ENCODE results near the gene ZSWIM7. TPM values are rescaled to one million over a fixed set of nuclear protein-coding genes. Genes with fewer than 3 reads are reported as not detected.
"Not testable (repeated sequence)": the region's sequence is repeated elsewhere in the genome, so short reads cannot be mapped to it uniquely, and the experiment has no call there.

Gene ZSWIM7
- total RNA-seq, 4 donors from 2014 or later, result 9.1 to 15.4 (median 12.5) TPM

DNA sequence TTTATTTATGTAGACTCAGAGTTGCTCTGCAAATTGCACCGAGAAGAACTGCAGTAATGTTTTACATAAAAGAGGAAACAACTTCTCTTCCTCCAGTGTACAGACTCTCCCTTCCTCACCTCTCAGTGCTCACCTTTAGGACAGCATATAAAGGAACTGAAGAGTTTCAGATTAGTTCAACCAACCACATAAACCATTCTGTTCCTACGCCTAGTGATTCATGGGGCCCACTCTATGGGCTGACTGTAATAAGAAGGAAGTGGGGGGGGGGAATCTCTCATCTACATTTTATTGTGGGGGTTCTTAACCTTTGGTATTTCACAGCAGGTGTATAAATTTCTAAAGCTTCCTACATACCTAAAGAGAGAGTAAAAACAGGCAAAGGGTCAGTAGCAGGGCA lies 18.3 kb downstream of the ZSWIM7 start:
- 45% methylated on average over 2 of the region's 2 CpGs for WGBS
- DNase-seq (ENCODE audit: low spot score in 2 of 2), result no peak
- Histone ChIP-seq H3K9me3 (no peaks in the 10 kb centered on the region), H3K36me3 (peaks cover 73% of the 10 kb centered on the region), H3K4me3 (no peak overlapping the region), H3K27me3 (no peaks in the 10 kb centered on the region), H3K27ac (no peak overlapping the region), H3K4me1 (no peaks in the 10 kb centered on the region)
- no peak for TF ChIP-seq POLR2AphosphoS5 (IDR thresholded peaks at IDR 0.05)
- TF ChIP-seq POLR2A (IDR thresholded peaks at IDR 0.05), result no peak
- TF ChIP-seq, protein P1, sequence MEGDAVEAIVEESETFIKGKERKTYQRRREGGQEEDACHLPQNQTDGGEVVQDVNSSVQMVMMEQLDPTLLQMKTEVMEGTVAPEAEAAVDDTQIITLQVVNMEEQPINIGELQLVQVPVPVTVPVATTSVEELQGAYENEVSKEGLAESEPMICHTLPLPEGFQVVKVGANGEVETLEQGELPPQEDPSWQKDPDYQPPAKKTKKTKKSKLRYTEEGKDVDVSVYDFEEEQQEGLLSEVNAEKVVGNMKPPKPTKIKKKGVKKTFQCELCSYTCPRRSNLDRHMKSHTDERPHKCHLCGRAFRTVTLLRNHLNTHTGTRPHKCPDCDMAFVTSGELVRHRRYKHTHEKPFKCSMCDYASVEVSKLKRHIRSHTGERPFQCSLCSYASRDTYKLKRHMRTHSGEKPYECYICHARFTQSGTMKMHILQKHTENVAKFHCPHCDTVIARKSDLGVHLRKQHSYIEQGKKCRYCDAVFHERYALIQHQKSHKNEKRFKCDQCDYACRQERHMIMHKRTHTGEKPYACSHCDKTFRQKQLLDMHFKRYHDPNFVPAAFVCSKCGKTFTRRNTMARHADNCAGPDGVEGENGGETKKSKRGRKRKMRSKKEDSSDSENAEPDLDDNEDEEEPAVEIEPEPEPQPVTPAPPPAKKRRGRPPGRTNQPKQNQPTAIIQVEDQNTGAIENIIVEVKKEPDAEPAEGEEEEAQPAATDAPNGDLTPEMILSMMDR (IDR thresholded peaks at IDR 0.05), result no peak
- TF ChIP-seq EP300 (IDR thresholded peaks at IDR 0.05), result no peak

DNA sequence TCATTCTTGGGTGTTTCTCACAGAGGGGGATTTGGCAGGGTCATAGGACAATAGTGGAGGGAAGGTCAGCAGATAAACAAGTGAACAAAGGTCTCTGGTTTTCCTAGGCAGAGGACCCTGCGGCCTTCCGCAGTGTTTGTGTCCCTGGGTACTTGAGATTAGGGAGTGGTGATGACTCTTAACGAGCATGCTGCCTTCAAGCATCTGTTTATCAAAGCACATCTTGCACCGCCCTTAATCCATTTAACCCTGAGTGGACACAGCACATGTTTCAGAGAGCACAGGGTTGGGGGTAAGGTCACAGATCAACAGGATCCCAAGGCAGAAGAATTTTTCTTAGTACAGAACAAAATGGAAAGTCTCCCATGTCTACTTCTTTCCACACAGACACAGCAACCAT lies 20.5 kb downstream of the ZSWIM7 start:
- 100% methylated on average over 2 of the region's 4 CpGs for WGBS
- not testable (repeated sequence) for DNase-seq (ENCODE audit: low spot score in 2 of 2); H3K27ac ChIP-seq; H3K27me3 ChIP-seq; H3K4me1 ChIP-seq; H3K4me3 ChIP-seq; H3K9me3 ChIP-seq
- peaks cover 66% of the 10 kb centered on the region for H3K36me3 ChIP-seq

DNA sequence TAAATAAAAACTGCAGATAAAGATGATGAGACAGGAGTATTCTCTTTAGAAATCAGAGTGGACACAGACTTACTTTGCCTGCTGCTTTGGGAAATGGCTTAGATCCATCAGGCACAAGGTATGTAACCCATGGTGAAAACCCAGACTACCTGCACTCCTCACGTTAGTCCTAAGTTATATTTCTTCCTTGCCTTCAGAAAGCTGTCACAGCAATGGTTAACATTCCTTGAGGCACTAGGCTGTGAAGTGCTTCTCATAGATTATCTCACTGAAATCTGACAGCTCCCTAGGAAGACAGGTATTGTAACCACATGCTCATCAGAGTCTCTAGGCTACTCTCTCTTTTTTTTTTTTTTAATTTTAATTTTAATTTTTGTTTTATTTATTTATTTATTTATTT lies 20.9 kb downstream of the ZSWIM7 start:
- Histone ChIP-seq H3K4me3 (no peak overlapping the region), H3K27me3 (no peaks in the 10 kb centered on the region), H3K4me1 (no peaks in the 10 kb centered on the region), H3K36me3 (peaks cover 62% of the 10 kb centered on the region), H3K9me3 (no peaks in the 10 kb centered on the region), H3K27ac (no peak overlapping the region)
- WGBS, result 54% methylated on average over 1 of the region's 1 CpG
- no peak for DNase-seq (ENCODE audit: low spot score in 2 of 2)
- TF ChIP-seq POLR2AphosphoS5 (IDR thresholded peaks at IDR 0.05), result no peak
- TF ChIP-seq POLR2A (IDR thresholded peaks at IDR 0.05), result no peak
- TF ChIP-seq, protein P1 (IDR thresholded peaks at IDR 0.05), result no peak
- no peak for TF ChIP-seq EP300 (IDR thresholded peaks at IDR 0.05)

DNA sequence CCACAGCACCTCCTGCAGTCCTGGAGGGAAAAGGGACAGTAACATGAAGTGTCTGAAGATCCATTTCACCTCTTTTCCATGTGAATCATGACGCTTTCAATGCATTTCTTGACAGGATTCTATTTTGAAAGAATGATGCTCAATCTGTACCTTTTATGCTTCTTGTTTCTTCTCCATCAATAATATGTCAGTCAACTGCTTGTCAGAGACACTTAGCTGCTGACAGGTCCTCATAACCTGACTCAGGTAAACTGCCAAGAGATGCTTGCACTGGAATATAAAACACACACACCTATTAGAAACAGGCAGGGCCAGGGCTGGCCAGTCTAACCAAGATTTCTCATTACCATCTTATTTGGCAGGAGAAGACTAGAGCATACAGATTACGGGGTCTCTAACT lies 21.6 kb downstream of the ZSWIM7 start:
- TF ChIP-seq, protein P1 (IDR thresholded peaks at IDR 0.05), result no peak
- TF ChIP-seq EP300 (IDR thresholded peaks at IDR 0.05), result no peak
- TF ChIP-seq POLR2A (IDR thresholded peaks at IDR 0.05), result no peak
- TF ChIP-seq POLR2AphosphoS5 (IDR thresholded peaks at IDR 0.05), result no peak
- Histone ChIP-seq H3K4me1 (no peaks in the 10 kb centered on the region), H3K27ac (no peak overlapping the region), H3K4me3 (no peak overlapping the region), H3K36me3 (peaks cover 58% of the 10 kb centered on the region), H3K27me3 (no peaks in the 10 kb centered on the region), H3K9me3 (no peaks in the 10 kb centered on the region)
- WGBS, result 98% methylated on average over 2 of the region's 2 CpGs
- no peak for DNase-seq (ENCODE audit: low spot score in 2 of 2)

DNA sequence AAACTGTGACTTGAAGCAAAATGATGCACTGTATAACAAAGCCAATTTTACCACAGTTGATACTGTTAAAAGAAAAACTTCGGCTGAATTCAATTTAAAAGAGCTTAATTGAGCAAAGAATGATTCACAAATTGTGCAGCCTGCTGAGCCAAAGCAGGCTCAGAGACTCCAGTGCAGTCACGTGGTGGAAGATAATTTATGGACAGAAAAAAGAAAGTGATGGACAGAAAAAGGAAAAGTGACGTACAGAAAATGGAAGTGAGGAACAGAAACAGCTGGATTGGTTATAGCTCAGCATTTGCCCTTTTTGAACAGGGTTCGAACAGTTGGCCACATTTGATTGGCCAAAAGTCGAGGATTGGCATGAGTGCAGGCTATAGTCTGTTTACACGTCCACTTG lies 25.7 kb downstream of the ZSWIM7 start:
- no peak overlapping the region for H3K4me3 ChIP-seq
- 62% methylated on average over 6 of the region's 6 CpGs for WGBS
- TF ChIP-seq POLR2AphosphoS5 (IDR thresholded peaks at IDR 0.05) (no peak), EP300 (IDR thresholded peaks at IDR 0.05) (no peak), POLR2A (IDR thresholded peaks at IDR 0.05) (no peak)
- TF ChIP-seq, protein P1 (IDR thresholded peaks at IDR 0.05), result no peak
- H3K36me3 ChIP-seq, result peaks cover 30% of the 10 kb centered on the region
- no peak overlapping the region for H3K27ac ChIP-seq
- no peaks in the 10 kb centered on the region for H3K4me1 ChIP-seq
- H3K9me3 ChIP-seq, result no peaks in the 10 kb centered on the region
- no peak for DNase-seq (ENCODE audit: low spot score in 2 of 2)
- no peaks in the 10 kb centered on the region for H3K27me3 ChIP-seq

DNA sequence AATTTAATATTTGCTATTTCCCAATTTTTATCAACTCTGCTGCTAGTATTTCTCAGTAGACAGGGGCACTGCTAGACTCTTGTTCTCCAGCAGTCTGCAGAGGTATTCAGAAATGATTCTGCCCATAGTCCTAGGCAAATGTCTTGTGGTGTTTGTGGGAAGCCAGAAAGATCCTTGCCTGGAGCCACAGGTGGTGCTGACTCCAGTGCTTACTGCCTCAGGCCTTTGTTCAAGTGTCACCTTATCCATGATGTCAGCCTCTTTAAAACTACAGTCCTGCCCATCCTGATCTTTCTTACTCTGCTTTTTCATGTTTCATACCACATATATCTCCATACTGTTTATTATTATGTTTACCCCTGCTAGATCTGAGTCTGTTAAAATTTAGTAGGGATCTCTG lies 26.5 kb downstream of the ZSWIM7 start:
- Histone ChIP-seq H3K36me3 (peaks cover 23% of the 10 kb centered on the region), H3K27me3 (no peaks in the 10 kb centered on the region), H3K4me3 (no peak overlapping the region), H3K4me1 (no peaks in the 10 kb centered on the region), H3K9me3 (no peaks in the 10 kb centered on the region), H3K27ac (no peak overlapping the region)
- TF ChIP-seq POLR2A (IDR thresholded peaks at IDR 0.05) (no peak), EP300 (IDR thresholded peaks at IDR 0.05) (no peak), POLR2AphosphoS5 (IDR thresholded peaks at IDR 0.05) (no peak)
- TF ChIP-seq, protein P1 (IDR thresholded peaks at IDR 0.05), result no peak
- no peak for DNase-seq (ENCODE audit: low spot score in 2 of 2)

All from suprapubic skin (tissue), 4 donors.